ENCODE measurements around the gene SETD5.

The SETD5 gene

DNA sequence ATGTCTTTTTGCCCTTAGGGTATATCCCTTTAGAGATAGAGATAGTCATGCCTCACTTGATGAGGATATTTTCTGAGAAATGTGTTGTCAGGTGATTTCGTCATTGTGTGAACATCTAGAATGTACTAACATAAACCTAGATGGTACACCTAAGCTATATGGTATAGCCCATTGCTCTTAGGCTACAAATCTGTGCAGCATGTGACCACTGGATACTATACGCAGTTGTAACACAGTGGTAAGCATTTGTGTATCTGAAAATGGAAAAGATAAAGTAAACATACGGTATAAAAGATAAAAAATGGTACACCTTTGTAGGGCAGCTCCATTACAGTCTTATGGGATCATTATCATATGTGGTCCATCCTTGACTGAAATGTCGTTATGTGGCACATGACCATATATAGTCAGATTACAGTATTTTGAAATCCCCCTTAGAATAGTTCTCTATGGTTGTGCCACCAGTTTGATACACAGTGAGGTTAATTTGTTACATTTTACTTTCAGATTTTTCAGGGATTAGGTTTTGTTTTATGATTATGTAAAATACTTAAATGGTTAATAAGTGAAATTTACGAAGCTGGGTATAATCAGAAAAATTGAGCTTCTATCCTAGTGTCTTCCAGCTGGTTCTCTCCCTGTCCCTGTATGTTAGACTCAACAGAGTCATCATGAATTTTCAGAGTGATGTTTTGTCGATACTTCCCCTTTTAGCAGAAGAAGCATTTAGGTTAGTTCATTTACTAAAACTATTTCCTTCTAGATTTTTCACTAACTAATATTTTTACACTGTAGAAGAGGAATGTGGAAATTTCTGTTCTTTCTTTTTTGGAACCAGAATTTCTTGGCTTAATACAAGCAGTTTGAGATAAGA is 12.8 kb downstream of the SETD5 start:
- DNase-seq: no peak

DNA sequence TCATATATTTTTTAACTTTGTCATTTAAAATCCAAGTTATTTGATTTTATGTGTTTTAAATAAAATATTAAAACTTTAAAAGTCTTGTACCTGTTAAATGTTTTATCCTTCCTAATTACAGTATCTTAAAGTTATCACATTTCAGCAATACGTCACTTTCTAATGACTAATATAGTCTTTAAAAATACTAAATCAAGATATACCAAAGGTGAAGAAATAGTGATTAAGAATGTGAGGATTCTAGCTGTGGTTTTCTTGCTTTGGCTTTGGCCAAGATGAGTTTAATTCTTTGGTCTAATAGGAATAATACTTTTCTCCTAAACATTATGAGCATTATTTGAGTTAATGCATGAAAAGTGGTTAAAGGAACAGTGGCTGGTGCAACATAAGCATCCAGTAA is 13.9 kb downstream of the SETD5 start:
- no peak for DNase-seq

DNA sequence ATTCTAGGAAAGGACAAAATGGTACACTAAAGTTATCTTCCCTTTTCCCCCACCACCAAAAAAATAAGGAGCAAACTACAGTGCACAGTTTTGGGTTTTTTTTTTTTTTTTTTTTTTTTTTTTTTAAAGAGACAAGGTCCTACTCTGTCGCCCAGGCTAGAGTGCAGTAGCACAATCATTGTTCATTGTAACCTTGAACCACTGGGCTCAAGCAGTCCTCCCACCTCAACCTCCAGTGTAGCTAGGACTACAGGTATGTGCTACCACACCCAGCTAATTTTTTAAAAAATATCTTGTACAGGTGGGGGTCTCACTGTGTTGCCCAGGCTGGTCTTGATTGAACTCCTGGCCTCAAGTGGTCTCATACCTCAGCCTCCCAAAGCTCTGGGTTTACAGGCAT is 14.9 kb downstream of the SETD5 start:
- DNase-seq: no peak

DNA sequence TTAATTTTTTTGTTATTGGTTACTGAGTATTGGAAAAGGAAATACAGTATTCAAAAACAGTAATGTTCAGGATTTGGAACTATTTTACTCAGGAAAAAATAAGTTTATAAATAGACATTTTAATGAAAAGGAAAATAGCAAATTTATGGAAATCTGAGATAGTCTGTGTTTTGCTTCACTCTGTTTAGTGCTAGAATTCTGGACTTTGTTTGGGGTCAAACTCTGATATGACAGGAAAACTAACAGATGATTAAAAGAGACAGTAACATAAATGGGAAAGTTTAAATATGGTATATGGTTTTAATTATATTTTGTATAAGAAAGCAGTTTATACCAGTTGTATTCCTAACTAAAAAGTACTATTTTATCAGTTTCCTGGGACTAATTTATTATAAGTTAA is 17.4 kb downstream of the SETD5 start:
- DNase-seq: no peak

DNA sequence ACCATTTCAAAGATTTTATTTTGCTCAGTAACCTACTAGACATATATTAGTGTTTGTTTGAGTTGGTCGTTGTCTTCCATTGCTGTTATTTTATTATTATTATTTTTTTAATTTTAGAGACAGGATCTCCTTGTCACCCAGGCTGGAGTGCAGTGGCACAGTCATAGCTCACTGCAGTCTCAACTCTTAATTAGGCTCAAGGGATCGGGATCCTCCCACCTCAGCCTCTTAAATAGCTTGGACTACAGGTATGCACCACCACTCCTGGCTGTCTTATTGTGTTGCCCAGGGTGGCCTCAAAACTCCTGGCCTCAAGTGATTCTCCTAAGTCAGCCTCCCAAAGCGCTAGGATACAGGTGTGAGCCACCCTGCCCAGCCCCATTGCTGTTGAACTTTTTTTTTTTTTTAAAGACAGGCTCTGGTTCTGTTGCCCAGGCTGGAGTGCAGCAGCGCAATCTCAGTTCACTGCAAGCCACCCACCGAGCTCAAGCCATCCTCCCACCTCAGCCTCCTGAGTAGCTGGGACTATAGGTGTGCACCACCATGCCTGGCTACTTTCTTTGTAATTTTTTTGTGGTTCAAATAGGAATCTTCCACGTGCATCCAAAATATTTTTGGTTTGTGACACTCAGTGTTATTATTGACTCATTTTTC is 18.2 kb downstream of the SETD5 start:
- no peak for DNase-seq

DNA sequence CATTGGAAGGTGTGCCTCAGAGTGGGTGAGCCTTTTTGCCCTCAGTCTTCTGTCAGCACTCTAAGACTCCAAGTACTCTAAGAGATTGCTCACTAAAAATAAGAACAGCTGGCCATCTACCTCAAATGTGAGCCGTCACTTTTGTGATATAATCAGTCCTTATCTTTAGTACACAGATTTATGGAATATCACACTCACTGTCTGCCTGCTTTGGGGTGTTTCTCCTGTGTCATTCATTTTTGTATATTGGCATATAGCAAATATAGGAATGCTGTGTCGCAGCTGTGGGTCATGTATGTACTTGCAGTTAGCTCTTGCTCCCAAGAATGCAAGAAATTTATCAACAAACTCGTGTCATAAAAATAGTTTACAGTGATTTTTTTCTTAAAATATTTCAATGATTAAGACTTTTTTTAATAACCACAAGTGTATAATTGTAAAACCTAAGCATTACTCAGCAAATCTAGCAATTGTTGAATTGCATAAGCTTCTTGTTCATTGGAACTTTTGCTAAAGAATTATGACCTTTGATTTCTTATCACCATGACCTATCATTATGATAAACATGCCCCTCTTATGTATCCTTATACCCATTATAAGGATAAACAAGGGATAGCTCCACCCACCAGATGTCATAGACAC is 18.8 kb downstream of the SETD5 start:
- DNase-seq: no peak

DNA sequence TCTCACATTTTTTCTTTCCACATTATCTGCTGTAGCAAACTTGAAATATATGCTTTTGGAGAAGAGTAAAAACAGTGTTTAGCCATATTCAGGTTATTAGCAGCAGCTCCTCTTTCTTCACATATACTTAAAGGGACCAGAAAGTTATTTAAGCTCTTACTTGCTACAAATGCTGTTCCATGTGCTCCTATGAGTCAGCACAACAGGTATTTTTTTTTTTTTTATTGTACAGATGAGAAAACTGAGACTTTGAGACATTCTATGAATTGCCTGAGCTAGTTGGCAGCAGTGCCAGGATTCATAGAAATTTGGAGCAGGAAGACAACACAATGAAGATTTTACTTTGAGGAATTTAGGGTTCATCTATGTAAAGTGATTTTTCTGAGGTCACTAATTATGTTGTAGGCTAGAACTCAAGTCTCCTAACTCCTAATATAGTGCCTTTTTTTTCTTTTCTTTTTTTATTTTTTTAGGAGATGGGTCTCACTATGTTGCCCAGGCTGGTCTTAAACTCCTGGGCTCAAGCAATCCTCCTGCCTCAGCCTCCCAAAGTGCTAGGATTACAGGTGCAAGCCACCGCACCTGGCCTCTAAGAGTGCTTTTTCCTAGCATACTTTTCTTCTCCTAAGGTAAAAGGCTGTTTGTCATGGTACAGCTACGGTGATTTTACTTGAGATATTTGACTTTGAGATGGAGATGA is 23.6 kb downstream of the SETD5 start:
- peak; percentile 8 for DNase-seq

DNA sequence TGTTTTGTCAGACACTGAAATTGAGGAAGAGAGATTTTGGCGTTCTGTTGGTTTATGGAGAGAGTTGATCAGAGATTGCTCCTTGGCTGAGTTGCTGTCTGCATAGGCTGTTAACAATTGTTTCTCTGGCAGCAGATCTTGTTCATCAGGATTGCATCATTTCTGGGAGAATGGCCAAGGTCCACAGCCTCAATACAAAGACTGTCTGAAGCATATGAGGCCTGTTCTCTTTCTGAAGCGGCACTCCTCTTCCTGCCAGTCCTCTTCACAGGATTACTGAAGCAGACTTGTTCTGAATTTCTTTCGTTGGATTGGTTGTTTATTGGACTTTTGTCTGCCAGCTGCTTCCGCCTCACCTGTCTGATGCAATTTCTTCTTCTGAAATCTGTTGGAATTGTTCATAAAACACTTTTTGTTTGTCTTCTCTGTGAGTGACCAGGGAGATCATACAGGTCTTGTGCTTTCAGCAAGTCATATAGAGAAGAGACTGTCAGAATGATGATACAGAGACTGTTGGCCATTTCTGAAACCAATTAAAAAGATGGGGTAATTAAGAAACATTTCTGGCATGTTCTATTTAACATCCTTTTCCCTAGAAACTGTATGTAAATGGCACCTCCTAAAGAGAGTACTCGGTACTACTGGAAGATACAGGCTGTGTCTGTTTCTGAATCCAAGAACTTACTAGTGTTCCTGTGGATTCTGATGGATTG is 25.5 kb downstream of the SETD5 start:
- peak; percentile 27 for DNase-seq

DNA sequence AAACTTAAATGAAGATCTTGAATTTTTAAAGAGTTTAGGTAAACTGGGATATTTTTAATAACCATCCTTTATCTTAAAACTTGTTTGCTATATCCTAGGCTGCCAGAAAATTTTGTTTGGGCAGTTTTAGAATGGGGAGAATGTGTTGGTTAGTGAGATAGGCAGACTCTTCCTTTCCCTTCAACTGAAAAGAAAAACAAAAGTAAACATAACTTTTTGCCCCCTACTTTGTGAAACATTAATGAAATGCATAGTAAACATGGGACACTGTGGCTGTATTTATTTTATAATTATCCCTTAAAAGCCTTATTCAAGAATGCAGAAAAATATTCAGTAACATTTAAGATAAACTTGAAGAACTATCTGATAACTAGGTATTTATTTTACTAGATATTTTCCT is 31.0 kb downstream of the SETD5 start:
- DNase-seq: no peak

DNA sequence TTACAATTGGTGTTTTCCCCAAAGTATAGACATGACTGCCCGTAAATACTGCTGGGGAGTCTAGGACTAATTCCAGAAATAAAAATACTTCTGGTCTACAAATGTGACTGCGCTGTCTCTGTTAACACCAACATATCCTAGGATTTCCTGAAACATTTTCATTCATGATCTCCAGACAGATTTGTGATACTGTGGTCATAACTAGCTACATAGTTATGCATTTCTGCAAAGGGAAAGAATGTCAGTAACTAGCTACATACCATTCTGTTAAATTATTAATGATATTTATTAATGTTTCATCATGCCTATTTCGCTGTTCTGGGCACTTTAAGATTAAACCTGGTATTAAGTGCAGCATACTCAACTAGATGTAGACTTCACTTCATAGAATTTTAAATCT is 33.3 kb downstream of the SETD5 start:
- DNase-seq: no peak

DNA sequence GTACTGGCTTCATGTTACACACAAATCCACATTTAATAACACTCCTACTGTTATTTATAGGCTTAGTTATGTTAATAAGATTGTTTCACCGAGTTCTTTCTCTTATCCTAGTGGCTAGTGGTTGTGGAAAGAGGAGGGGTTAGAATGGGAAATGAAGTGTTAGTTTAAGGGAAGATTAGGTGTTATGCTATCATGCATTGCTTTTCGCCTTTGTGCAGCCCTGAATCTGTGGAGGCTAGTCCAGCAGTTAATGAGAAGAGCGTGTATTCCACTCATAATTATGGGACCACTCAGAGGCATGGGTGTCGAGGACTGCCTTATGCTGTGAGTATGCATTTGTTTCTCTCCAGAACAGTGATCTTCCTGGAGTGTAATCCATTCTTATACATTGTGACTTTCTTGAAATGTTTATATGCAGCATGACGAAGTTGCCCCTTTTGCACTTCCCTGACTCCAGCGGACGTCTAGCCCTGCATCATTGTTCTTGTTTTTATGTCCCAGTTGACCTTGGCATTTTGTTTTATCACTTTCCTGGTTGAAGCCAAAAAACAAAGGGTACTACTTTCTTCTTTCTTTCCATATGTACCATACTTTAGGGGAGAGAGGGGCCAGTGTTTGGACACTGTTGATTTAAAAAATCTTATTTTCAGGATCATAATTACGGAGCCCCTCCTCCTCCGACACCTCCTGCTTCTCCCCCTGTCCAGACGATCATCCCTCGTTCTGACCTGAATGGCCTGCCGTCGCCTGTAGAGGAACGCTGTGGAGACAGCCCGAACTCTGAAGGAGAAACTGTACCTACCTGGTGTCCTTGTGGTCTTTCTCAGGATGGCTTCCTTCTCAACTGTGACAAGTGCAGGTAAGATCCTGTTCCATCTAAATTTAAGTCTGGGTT is 36.5 kb downstream of the SETD5 start:
- DNase-seq: no peak

DNA sequence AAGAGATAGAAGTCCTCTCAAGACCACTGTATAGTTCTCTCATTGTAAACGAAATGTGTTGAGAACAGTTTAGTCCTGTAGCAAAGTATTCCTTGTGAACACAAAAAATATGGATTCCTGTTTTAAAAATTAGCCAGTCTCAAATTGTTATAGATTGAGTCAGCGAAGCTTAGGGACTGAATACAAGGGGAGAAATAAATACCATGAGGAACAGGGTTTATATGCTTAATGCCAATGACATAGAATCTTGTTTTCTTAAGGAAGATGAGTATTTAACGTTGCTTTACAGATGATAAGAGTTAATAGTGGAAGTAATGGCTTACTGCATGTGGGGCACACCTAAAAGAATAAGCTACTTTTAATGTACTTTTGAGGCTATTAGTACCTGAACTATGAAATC is 37.9 kb downstream of the SETD5 start:
- no peak for DNase-seq

DNA sequence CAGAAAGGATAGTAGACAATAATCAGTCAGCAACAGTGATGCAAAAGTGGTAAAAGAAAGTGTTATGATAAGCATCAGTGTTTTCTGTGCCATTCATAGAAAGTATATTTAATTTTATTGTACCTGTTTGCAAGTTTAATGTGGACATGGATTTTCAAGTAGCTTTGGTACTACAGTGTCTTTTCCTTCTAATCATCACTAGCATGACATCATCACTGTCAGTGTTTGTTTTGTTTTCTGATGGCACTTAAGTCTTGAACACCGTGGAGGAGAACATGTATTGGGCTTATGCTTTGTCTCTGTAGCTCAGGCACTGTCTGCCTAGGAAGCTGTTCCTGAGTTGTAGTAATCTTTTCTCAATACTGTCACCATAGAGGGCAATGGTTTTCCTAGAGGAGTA is 41.9 kb downstream of the SETD5 start:
- DNase-seq: no peak

DNA sequence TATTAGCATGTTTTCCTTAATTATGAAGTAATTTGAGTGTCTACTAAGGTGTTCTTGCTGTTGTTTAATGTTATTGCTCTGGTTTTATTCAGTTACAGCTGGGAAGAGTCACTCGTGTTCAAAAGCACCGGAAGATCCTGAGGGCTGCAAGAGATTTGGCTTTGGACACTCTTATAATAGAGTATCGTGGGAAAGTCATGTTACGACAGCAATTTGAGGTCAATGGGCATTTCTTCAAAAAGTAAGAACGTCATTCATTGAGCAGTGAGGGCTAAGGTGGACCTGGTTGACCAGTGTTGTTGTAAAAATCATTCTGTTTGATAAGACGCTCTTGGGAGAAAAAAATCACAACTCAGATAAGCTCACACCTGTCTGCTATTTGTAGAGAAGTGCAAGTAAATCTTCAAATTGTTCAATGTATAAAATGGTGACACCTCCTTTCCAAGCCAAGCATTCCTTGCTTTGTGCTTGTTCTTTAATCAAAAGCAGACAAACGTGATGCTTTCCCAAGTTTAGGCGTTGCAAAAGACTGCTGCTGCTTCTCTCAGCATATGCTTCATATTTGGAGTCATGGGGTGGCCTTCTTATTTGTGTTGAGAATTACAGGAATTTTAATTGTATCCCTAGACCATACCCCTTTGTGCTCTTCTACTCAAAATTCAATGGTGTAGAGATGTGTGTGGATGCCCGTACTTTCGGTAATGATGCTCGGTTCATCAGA is 44.2 kb downstream of the SETD5 start:
- DNase-seq: no peak

DNA sequence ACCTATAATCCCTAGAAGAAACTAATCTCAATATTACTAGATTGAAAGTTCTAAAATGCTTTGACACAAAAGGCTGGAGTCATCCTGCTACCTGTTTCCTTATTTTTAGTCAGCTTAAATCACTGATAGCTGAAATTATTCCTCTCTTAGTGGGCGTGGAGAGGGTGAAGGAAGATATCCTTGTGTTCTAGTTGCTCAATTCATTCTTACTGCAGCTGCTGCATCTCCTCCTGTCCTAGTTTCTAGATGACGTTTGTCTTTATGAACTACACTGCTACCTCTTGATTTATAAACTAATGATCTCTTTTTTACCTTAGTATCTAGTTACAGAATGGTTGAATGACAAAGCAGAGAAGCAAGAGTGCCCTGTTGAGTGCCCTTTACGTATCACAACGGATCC is 50.7 kb downstream of the SETD5 start:
- no peak for DNase-seq

DNA sequence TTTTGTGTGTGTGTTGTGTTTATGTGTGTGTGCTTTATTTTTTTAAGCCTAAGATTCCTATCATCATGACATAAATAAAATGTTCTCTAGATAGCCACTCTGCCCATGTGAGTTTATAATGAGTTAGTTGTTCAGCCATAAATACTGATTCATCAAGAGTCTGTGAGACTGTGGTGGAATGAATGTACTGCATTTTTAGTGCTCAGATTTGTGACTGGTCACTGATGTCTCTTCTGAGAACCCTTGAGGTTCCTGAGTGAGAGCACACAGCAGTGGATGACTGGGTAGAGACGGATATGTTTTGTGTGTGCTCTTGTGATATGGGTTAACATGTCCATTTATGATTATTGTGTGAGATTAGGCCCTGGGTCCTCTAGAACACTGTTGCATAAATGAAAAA is 51.2 kb downstream of the SETD5 start:
- peak; percentile 17 for DNase-seq

DNA sequence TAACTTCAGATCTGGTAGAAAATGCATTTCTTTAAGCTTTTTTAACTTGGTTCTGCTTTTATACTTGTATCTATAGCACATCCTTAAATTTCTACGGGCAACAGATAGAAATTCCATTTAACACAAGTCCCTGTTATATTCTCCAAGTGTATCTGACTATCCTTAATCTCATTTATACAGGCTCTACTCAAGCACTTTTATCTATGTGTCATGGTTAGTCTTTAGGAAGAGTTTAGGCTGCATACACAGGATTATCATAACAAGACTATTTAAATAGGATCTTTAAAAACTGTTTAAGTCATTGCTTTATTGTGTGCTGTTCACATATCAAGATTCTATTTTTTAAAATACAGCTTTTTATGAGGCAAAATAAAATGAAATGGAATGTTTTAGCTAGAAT is 52.7 kb downstream of the SETD5 start:
- no peak for DNase-seq

DNA sequence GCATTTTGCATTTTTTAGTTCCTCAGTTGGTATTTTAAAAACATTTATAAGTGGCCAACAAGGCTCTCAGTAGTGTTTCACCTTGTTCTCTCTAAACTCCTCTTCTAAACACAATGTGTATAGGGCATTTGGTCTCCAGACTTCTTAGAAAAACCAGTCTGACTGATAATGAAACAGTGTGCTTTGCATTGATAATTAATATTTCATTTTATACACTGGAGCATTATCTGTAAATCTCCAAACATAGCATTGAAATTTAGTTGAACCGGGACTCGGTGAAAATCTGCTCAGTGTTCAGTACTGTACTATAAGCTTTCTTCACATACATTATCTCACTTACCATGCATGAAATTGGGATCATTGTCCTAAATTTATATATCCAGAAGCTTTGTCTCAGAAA is 53.6 kb downstream of the SETD5 start:
- DNase-seq: peak; percentile 15

DNA sequence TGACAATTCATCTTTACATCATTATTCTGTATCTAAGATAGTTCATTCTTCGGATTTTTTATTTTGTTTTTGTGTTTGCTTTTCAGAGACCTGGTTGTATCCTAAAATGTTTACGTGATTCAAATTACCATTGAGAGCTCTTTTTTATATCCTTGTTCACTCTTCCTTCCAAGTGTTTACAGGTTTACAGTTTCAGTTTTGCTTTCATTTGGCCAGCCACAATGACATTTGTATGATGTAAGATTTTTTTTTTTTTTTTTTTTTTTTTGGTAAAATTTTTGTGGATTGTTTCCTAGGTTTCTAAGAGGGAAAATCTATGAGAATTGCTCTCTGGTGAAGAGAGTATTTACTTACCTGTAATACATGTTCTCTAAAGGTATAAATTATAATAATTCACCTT is 55.0 kb downstream of the SETD5 start:
- DNase-seq: peak; percentile 29

DNA sequence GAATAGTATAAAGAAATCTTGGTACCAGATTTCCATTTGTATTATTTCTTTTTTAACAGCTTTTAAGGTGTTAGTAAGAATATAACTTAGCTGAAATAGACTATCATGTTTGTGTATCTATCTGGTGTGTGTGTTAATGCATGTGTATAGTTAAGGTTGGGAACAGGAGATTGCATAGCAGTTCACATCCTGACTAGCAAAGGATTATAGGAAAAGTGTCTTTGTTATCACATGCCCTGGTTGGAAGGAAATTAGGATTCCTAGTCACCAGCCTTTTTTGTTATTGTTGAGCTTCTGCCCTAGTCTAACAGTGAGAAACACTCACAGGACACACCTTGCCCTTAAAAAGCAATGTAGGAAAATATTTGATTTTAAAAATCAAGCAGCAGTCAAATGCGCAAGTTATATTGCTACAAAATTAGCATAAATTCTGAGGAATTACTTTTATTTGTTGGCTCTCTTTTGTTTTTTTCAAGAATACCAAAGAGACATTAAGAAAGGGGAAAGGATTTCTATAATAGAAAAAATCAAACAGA is 58.2 kb downstream of the SETD5 start:
- DNase-seq: no peak

DNA sequence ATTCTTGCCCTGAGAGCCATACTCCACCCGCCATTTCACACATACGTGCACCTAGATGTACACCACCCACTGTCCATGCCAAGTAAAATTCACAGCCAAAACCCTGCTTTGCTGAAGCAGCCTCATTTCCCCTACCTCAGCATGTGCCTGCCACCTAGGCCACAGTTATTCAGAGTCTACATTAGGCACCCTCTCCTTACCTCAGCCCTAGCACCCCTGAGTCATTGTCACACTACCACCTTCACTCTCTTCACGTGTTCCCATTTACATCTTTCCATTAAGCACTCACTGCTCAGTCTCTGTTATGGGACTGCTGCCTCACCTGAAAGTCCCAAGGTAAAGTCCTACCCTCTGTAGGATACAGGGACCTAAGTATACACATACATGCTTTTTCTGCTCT is 70.0 kb downstream of the SETD5 start:
- DNase-seq: no peak

Data from activated CD4-positive, alpha-beta T cell treated with anti-CD3 and anti-CD28 coated beads, Interleukin-2, Interleukin-6, amounts not matched to agents 100 ng/mL and 50 ng/mL, durations not matched to agents 16 hours and 8 hours (primary cell).